ENCODE data around the gene NHLRC4. TPM values are rescaled to one million over a fixed set of nuclear protein-coding genes. Genes with fewer than 3 reads are reported as not detected.

Gene NHLRC4
- total and polyA plus RNA-seq, 9 of the 15 experiments (the other 6 are each of a cell fraction or from before 2014, with no cell fraction given) = 0.24 to 3.7 (median 1.3) TPM; not detected in 2

GRCh38 chr16:534135-534534 lies 32.7 kb upstream of the NHLRC4 start:
- H3K9me3 ChIP-seq (replicated peaks; ENCODE audit: control insufficient read depth, insufficient read depth, low read depth, low read length) = no peaks in the 10 kb centered on the region
- TF ChIP-seq DPF2 (IDR thresholded peaks at IDR 0.05) = no peak
- no peak for TF ChIP-seq GTF2A2 (tag; IDR thresholded peaks at IDR 0.05)
- no peak for TF ChIP-seq SMAD2 (IDR thresholded peaks at IDR 0.05; ENCODE audit: low read depth, low read length)
- no peak for TF ChIP-seq PHF21A (IDR thresholded peaks at IDR 0.05; ENCODE audit: borderline replicate concordance, low read depth)
- TF ChIP-seq NRF1 (conservative IDR thresholded peaks at IDR 0.05 in 1 of 2, IDR thresholded peaks at IDR 0.05 in 1 of 2) = no peak
- no peak for TF ChIP-seq ZNF311 (CRISPR knock-in tag; IDR thresholded peaks at IDR 0.05)
- TF ChIP-seq OTX1 (CRISPR knock-in tag; IDR thresholded peaks at IDR 0.05) = no peak
- TF ChIP-seq ZNF707 (CRISPR knock-in tag; conservative IDR thresholded peaks at IDR 0.05) = no peak
- TF ChIP-seq E2F1 (CRISPR knock-in tag; IDR thresholded peaks at IDR 0.05) = no peak
- H2AFZ ChIP-seq (ENCODE audit: low read depth, low read length) = no peak overlapping the region
- WGBS (ENCODE audit: insufficient coverage, low coverage, missing lambda C conversion rate) = 93% methylated on average over 5 of the region's 21 CpGs
- H3K36me3 ChIP-seq (ENCODE audit: control insufficient read depth, insufficient read depth, low read length) = peaks cover 69% of the 10 kb centered on the region; the same call in 1 of the 3 replicates
- H3K4me3 ChIP-seq = no peak overlapping the region
- no peak overlapping the region for H3K4me2 ChIP-seq (ENCODE audit: insufficient read depth, low read length)
- peak overlapping the region in 1 of 2 experiments; percentile 16; a peak in 1 of 4 replicates for H3K9ac ChIP-seq (ENCODE audit: insufficient read depth in 1 of 2, low read depth in 2 of 2, low read length in 2 of 2)
- intact Hi-C loops (cut with micrococcal nuclease) (no loop called here), in situ Hi-C loops (cut with MboI) (no loop called here)
- peaks cover 96% of the 10 kb centered on the region for H3K79me2 ChIP-seq (ENCODE audit: control insufficient read depth, insufficient read depth, low read length)
- ChIA-PET CTCF (ENCODE audit: low intra/inter-chr PET ratio) (no interaction called here), POLR2A (interaction anchor here (0.5 to 1.0 kb wide), 2 partner anchors 9 to 141 kb away, joined by 3 to 4 read pairs; partner anchors contain the start of gene RHBDL1)
- H4K20me1 ChIP-seq (replicated peaks; ENCODE audit: control insufficient read depth, insufficient read depth, low read length) = peaks cover 16% of the 10 kb centered on the region
- DNase-seq (ENCODE audit: extremely low read depth in 1 of 4, low spot score in 3 of 4) (peak in 2 of 4 experiments; percentile 40 to 51), FAIRE-seq (no peak), ATAC-seq (no peak)
- H3K4me1 ChIP-seq (replicated peaks in 1 of 2; ENCODE audit: control insufficient read depth in 2 of 2, insufficient read depth in 2 of 2, low read length in 2 of 2) = peaks cover 6 to 80% of the 10 kb centered on the region in 2 experiments
- H3K27ac ChIP-seq (ENCODE audit: extremely low read depth, low read depth, low read length) = no peak overlapping the region
- peaks cover 12% of the 10 kb centered on the region for H3K9me1 ChIP-seq (ENCODE audit: control insufficient read depth, insufficient read depth, low read length)
- H3K27me3 ChIP-seq (ENCODE audit: control insufficient read depth in 2 of 2, insufficient read depth in 2 of 2, low read length in 2 of 2) = no peaks in the 10 kb centered on the region
- BruUV-seq (replicated peaks) = no TSS peak
